ELR (cell line): Measurements from ENCODE around the gene IL5RA.

Experiments used
- DNase-seq: peaks from one replicate; pipeline ENCODE4 v3.0.0-alpha.2; 2015; ENCODE audit warnings: low read depth

IL5RA gene

DNA sequence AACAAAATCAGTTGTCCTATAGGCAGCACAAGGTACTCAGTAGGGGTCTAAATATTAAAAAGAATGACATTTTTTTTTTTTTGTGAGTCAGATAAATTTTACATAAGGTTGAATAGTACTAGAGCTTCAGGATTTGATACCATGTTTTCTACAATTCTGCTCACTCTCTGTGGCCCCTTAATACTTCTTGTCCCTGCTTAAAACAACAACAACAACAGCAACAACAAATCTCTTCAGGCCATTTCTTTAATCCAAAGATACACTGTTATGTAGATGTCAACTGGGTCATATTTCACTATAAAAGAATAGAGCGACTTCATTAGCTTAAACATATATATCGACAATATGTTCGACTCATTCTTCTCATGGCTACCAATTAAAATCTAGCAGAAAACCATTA is 3.0 kb downstream of the IL5RA start:
- DNase-seq = no peak

DNA sequence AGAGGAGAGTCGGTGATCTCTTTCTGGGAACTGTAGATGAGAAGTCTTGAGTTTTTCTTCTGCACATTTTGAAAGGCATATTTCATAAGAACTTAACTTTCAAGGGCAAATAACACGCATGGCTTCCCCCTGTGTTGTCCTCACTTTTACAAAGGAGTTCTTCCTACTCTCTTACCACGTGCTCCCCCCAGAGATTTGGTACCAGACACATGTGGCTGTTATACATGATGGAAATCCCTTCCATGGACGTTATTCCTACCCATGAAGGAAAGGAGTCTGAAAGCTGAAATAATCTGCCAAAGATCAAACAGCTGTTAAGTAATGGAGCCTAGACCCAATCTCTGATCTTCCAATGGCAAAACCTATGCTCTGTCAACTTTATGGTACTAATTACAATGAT is 4.4 kb downstream of the IL5RA start:
- no peak for DNase-seq

DNA sequence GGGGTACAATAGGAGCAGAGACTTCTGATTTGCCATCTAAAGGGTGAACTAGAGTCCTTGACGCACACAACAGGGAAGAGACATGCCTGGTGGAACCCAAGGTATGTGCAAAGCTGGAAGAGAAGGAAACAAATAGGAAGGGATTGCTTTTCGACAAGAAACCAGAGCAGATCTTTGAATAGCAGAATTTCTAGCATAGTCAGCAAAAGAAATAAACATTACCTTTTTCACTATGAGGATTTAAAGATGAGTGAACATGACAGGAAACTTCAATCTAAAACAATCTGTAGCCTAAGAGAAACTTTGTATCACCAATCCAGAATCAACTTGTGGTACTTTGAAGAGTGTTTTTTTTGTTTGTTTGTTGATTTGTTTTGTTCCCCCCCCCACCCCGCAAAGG is 4.9 kb downstream of the IL5RA start:
- DNase-seq = no peak

DNA sequence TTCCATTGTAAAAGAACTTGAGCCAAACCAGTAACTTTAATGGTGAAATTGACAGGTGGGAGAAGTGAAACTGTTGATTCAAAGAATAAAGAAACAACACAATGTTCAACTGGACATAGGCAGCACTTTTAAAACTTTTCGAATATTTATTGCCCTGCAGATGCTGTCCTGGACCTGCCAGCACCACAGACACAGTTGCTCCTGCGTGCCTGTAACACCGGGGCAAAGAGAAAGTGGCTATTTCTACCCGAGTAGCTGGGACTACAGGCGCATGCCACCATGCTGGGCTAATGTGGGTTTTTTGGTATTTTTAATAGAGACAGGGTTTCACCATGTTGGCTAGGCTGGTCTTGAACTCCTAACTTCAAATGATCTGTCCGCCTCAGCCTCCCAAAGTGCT is 7.4 kb downstream of the IL5RA start:
- DNase-seq = no peak

DNA sequence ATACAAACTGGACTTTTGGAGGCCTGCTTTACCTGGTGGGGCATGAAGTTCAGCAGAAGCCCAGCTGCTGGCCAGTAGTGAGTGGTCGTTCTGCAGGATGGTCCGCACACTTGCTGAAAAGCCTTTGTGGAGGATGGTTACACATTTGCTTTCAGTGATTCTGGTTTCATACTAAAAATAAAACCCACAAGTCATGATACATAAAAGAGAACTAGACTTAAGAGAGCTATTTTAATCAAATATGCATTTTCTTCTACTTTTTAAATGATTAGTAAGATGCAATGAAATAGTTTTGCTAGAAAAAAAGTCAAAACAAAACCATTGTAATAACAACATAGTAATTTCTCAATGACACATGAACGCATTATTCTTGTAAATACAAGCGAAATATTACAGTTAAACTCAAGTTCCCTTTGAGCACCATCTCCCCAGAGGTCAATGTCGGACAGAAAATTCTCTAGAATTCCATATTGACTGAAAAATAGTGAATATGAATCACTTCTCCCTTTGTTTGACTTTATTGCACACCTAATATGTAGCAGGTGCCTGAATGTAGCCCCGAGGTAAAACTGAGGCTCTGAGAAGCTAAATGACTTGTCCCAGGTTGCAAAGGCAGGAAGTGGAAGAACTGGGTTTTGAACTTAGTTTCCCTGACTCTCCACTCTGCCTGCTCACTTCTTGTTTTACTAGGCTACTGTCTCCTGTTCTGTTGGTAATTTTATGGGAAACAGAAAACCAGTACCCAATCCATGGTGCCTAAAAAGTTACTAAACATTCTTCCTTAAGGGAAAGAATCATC is 8.3 kb downstream of the IL5RA start:
- no peak for DNase-seq

DNA sequence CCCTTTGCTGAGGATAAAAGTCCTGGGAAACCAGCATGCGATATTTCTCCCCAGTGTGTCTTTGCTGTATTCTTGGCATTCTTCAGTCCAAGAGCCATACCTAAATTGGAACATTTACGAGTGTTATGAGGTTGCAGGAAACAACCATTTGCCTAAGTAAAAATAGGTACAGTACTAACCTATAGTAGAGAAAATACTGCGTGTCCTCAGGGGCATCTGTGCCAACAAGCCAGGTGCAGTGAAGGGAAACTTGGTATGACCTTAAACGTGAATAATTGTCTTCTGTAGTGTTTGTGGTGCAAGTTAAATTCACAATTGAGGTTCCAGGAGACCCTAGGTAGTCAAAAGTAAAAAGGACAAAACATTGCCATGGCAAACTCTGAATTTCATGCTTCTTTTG is 12.2 kb downstream of the IL5RA start:
- DNase-seq = no peak

DNA sequence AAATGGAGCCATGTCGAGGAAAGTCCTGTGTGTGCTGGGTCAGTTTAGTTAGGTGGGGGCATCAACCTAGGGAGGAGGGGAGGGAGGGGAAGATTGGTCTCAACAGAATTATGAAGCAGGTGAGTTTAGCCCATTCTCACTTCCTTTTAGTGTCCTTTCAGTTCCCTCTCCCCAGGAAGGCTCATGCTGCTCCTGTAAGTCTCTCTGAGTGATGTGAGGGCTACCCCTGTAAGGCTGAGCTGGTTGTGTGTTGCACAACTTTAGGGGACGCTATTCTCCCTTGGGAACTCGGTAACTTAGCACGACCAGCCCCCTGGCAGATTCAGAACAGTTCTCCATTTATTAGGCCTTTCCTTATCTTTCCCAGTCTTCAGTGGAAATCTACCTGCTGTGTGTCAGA is 21.2 kb downstream of the IL5RA start:
- no peak for DNase-seq

DNA sequence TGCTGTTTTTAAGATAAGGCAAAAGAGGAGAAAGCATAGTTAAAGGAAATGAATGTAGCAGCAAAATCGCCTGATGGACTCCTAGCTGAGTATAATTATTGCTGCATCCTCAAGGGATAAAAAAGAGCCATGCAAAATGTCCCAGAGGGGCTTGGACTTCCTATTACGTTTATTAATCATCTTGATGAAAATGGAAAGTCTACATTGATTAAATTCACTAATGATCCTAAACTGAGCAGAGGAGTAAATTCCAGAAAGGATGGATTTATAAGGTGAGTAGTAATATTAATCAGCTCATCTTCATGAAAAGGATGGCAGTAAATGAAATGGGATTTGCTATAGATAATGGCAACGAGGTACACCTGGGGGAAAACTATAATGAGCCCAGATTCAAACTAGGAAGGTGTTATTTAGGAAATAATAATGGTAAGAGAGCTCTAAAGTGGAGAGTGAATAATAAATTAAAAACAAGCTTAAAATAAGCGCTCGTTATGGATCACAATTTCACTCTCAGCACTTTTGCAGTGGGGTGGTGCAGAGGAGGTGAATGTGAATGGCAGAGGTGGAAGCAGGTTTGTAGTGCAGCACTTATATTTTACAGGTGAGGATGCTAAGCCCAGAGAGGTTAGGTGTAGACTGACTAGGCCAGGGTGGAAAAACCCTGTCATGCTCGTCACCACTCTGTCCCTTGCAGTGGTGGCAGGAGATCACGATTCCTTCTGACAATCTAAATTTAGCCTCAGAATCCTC is 22.3 kb downstream of the IL5RA start:
- no peak for DNase-seq

DNA sequence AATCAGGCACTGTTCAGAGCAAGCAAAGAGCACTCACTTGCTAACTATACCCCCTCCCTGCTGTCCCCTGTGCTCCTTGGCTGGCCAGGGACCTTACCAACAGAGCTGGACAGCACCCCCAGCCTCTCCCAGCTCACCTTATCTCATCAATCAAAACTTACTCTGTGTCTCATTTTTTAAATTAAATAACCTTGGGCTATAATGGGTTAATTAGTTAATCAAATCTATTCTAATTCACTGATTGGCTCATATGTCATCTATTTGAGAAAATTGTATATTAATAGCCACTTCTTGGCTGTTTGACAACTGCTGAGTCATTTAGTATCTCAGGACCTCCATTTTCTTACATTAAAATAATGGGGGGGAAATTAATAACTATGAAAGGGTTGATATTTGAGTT is 22.9 kb downstream of the IL5RA start:
- DNase-seq = no peak

DNA sequence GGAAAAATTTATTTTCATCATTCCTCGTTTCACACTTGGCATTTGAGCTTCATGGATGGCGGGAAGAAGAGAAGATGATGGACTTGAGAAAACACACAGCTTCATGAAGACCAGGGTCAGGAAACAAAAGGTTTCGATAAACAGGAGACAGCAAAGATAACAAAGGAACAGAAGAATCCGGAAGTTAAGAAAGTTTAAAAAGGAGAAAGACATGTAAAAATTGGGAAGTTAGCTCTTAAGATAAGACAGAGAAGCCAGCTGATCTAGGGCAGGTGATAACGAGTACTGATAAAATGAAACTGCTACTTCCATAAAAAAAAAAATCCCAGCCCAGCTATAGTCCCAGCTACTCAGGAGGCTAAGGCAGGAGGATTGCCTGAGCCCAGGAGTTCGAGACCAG is 23.9 kb downstream of the IL5RA start:
- no peak for DNase-seq

DNA sequence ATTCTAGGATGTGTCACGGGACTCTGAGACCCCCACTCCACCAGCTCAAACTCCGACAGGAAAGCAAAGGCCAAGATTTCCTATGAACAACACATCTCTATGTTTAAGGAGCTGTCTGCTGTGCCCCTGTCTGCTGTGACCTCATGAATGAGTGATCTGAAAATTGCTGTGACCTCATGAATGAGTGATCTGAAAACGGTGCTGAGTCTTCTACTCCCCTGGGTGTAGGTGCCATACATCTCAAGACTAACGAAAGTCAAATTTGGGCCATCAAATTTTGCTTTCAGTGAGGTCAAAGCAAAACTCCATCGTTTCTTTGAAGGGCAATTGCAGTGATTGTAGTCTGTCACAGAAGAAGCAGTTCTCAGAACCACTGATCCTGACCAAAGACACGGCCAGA is 24.4 kb downstream of the IL5RA start:
- DNase-seq = no peak

DNA sequence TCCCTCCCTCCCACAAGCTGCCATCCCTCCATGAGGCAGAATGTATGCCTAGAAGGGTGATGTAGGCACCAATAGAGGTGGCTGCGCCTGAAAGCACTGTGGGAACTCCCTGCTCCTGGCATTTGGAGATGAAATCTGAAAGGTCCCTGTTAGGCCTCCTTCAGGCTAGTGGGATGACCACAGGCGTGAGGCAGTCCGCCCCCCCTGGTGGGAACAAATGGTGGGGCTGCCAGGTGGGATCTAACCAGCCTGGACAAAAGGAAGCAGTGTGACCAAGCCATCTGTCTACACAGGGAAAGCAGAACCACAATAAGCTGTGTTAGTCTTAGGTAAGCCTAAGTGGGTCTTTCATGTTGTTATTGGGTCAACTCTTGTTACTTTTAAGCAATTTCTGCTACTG is 25.3 kb downstream of the IL5RA start:
- DNase-seq = no peak

DNA sequence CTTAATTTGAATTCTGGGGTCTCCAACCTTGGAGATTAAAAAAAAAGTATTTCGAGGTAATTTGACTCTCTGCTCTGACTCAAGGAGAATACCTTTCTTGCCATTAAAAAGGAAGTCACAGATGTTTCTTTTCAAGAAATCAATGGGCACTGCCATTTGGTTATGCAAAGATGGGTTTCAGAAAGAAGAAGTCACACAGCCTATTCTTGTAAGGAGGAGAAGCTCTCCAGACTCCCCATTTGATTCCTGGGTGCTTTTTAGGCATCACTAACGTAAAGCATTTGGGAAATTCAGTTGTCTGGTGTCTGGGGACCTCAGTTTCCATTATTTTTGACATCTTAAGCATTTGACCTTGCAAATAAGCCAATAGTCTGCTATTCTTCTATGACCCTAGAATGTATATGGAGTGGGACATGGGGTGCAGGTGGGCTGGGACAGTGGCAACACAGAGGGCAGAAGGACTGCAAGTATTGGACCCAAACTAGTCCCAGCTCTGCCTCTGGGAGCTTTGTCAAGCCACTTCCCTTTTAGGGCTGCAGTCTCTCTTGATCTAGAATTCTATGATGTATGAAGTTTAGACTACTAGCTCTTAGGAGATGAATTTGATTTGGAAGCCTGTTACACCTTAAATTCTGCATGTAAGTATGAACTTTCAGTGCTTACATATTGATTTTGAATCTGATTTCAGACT is 27.8 kb downstream of the IL5RA start:
- DNase-seq = no peak

DNA sequence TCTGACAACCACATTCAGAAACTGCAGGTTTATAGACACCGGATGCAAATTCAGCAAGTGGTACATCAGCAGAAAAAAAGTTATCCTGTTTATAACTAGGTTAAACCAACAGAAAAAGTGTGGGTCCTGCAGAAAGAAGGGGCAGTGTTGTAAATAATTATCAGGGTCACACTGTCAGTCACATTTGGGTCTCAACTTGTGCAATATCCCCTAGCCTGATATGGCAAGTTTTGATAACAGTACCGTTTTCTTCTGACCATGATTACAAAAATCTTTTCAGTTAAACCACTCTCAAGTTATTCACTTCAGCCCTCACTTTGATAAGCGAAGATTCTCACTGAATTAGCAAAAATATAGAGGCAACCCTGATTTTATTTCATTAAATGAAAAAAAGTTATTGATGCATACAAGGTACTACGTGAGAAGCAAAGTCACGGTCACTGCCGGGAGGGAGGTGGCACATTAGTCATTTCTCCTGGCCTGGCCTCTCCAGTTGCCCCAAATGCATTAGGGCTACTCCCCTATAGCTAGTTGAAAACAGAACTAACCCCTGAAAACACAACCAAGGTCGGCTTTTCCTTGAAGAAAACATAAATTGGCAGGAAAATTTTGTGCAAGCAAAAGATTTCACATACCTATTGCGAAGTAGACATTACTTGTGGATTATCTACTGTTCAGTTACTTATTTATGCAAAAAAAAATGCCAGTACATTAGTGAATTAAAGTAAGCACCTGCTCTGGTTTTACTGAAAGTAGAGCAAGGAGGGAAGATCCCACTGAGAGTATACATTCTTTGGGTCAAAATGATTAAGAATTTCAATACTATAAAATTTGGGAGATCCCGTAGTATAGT is 28.6 kb downstream of the IL5RA start:
- no peak for DNase-seq

DNA sequence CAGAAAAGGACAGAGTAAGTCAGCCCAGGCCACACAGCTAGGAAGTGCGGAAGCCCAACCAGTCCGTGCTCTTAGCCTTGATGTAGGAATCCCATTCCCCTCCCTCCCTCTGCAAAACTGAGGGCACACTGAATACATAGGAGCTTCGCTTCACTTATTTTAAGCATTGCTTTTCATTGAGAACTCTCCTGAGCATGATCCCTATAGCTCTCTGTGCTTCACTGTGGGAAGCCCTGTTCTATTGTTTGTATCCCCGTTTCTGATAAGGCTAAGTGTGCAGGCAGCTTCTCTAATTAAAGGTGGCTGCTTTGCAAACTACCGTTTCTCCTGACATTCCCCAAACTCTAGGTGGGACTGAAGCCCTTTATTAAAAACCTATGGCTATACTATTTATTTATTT is 29.9 kb downstream of the IL5RA start:
- DNase-seq = no peak

DNA sequence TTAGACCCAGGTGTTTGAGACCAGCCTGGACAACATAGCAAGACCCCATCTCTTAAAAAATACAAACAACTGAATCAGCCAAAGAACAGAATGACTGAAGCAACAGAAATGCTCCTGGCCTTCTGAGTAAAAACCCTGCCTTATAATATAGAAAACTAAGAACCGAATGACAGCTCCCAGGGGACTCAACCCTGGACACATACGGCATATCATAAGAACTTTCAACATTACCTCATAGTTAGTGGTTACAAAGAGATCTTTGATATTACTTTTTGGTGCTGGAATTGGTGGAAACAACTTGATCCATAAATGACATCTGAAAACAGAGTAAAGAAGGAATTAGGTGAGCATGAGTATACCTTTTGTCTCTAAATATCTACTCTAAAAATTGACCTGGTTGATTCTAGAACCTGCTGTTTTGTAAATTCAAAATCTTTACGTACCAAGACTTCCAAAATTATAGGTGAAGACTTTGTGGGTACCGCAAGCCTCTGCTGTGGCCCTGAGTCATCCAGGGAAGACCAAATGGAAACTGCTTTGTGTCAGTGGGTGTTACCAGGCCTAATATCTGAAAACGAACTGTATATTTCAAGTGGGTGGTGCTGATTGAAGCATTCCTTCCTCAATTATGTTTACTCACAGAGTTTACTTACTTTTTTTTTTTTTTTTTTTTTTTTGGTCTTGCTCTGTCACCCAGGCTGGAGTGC is 35.5 kb downstream of the IL5RA start:
- no peak for DNase-seq

DNA sequence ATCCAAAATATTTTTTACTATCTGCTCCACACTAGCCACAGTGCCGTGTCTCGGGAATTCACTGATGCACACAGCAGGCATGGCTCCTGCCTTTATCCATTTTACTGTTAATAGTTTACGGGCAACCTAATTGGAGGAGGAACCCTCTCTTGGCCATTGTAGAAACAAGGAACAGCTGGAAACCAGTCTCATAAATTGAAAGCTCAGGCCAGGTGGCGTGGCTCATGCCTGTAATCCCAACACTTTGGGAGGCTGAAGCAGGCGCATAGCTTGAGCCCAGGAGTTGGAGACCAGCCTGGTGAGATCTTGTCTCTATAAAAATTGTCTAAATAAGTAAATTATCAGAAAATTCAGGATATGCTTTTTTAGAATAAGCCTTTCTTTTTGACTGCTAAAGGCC is 39.0 kb downstream of the IL5RA start:
- DNase-seq = no peak

DNA sequence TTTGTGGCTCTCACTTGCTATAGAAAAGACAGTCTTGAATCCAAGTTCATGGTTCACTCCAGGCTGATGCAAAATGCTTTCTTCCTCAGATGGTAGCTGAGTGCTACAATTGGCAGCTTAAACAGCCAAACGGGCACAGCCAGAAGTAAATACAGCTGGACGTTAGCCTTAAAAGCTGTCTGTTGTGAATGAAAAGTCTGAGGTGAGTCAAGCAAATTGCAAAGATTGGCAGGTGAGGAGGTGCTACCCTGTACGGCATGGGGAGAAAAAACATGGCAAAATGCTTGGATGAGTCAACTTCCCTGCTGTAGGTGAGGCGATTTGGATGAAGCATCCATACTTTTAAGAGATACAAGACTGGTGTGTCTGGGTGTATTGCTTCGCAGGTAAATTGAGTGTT is 40.5 kb downstream of the IL5RA start:
- no peak for DNase-seq

DNA sequence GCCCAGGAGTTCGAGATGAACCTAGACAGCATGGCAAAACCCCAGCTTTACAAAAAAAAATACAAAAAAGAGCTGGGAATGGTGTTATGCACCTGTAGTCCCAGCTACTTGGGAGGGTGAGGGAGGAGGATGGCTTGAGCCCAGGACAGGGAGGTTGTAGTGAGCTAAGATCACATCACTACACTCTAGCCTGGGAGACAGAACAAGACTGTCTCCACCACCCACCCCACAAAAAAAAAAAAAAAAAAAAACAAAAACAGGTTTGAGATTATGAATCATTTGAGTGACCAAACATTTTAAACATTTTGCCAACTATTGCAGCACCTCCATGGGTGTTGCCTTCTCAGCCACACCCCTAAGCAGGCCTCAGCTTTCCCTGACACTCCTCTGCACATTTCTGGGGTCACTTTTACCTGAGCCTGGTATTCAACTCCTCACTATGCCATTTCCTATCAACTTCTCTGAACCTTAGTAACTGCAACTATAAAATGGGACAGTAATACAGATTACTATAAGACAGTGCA is 41.8 kb downstream of the IL5RA start:
- no peak for DNase-seq

DNA sequence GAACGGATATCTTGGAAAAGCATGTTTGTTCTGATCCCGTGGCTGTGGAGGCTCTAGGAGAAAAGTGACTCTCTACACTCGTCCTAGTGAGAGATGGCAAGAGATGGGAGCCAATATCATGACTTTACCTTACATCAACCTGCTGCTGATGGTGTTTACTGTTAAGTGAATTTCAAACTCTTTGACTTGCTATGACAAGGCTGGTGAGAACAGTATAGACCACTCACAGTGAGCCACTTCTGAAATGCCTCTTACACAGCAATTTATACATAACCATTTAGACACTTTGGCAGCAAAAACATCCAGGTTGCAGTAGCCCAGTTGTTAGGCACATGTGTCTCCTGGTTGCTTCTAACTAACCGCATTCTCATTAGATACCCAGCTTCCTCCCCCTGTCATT is 43.3 kb downstream of the IL5RA start:
- DNase-seq = no peak

DNA sequence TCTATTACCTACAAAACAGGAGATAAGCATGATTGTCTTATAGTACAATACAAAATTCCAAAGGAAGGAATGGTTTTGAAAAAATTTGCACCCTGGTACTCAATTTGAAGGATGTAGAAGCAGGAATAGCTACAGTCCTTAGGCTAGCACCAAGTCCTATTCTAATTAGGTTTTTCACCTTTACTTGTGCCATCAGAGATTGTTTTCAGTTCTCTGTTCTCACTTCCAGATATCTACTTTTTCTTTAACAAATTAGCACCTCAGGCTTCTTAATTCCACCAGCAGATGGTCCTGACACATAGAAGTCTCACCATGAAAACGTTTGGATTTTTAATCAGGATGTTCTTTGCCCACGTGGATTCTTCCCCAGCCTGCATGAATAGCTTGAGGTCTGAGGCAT is 43.8 kb downstream of the IL5RA start:
- no peak for DNase-seq
